ENCODE results near the gene GON4L. TPM values are rescaled to one million over a fixed set of nuclear protein-coding genes. Genes with fewer than 3 reads are reported as not detected.

GON4L gene
- total RNA-seq (2014; rRNA removed; shearing (Covaris generic)), result 32.1 and 35.3 TPM in 2 replicates

GRCh38 chr1:155856975-155857930 is at the start of gene GON4L:
TSS of gene GON4L (minus strand) at chr1:155857214. CDS start at chr1:155853780, 3,434 bp downstream.

GRCh38 chr1:155859234-155859829 is 2.3 kb upstream of the GON4L start, which contains the start of gene SYT11:
TSS of gene SYT11 (plus strand) at chr1:155859567. CDS start at chr1:155859762, 195 bp downstream.

Small RNAs within 50 kb of the gene (small RNA-seq; reads per million reads assigned to genes)
- gene RF00015, result not detected

Other genes starting within 250 kb of the GON4L start
- 60.0 and 70.9 TPM in 2 replicates for gene MSTO1, start 247.0 kb downstream of the GON4L start, total RNA-seq (2014; rRNA removed; shearing (Covaris generic))
- gene YY1AP1, start 168.4 kb downstream of the GON4L start, total RNA-seq (2014; rRNA removed; shearing (Covaris generic)), result 41.3 and 56.7 TPM in 2 replicates
- gene DAP3, start 168.1 kb downstream of the GON4L start, total RNA-seq (2014; rRNA removed; shearing (Covaris generic)), result 123 and 146 TPM in 2 replicates
- 18.9 and 20.1 TPM in 2 replicates for gene SYT11, start 2.4 kb upstream of the GON4L start, total RNA-seq (2014; rRNA removed; shearing (Covaris generic))
- gene RIT1, start 54.1 kb upstream of the GON4L start, total RNA-seq (2014; rRNA removed; shearing (Covaris generic)), result 19.9 and 22.4 TPM in 2 replicates
- 72.3 and 110 TPM in 2 replicates for gene KHDC4, start 77.2 kb upstream of the GON4L start, total RNA-seq (2014; rRNA removed; shearing (Covaris generic))
- not detected in 2 replicates for gene RXFP4, start 84.4 kb upstream of the GON4L start, total RNA-seq (2014; rRNA removed; shearing (Covaris generic))
- gene ARHGEF2, start 121.3 kb upstream of the GON4L start, total RNA-seq (2014; rRNA removed; shearing (Covaris generic)), result 548 and 632 TPM in 2 replicates
- gene SSR2, start 163.7 kb upstream of the GON4L start, total RNA-seq (2014; rRNA removed; shearing (Covaris generic)), result 411 and 444 TPM in 2 replicates
- gene UBQLN4, start 196.6 kb upstream of the GON4L start, total RNA-seq (2014; rRNA removed; shearing (Covaris generic)), result 35.8 and 38.4 TPM in 2 replicates
- 104 and 106 TPM in 2 replicates for gene LAMTOR2, start 197.6 kb upstream of the GON4L start, total RNA-seq (2014; rRNA removed; shearing (Covaris generic))
- gene RAB25, start 203.9 kb upstream of the GON4L start, total RNA-seq (2014; rRNA removed; shearing (Covaris generic)), result not detected in 2 replicates
- gene MEX3A, start 225.3 kb upstream of the GON4L start, total RNA-seq (2014; rRNA removed; shearing (Covaris generic)), result 6.8 and 11.9 TPM in 2 replicates